Panc1 (cell line): ENCODE data around the gene ADAM29.

Experiments used
- CTCF ChIP-seq: fragments of 450-650 bp; IDR thresholded peaks from 2 replicates; pipeline ENCODE4 v1.5.1; 2017; ENCODE audit warnings: mild to moderate bottlenecking
- POLR2AphosphoS5 ChIP-seq: IDR thresholded peaks from 2 replicates; pipeline ENCODE4 v1.6.1; 2012; ENCODE audit warnings: mild to moderate bottlenecking, low read depth, low read length, moderate library complexity
- TCF7L2 ChIP-seq: IDR thresholded peaks from 2 replicates; pipeline ENCODE4 v1.6.1; 2011; ENCODE audit warnings: mild to moderate bottlenecking, low read depth, low read length, inconsistent platforms

GRCh38 chr4:174912919-174913543, 5.1 kb upstream of the ADAM29 start:
- TF ChIP-seq CTCF (no peak), POLR2AphosphoS5 (no peak), TCF7L2 (no peak)
